WTC11 (cell line): ENCODE data around the gene CEP72.
"Not testable (repeated sequence)": the region's sequence is repeated elsewhere in the genome, so short reads cannot be mapped to it uniquely, and the experiment has no call there.

Experiments
- CREM ChIP-seq: sonication (generic); formaldehyde crosslinking; IDR thresholded peaks from 2 replicates; pipeline ENCODE4 v1.8.1; 2022; ENCODE audit warnings: mild to moderate bottlenecking, missing genetic modification reagents, moderate library complexity
- E2F1 ChIP-seq: sonication (generic); formaldehyde crosslinking; IDR thresholded peaks from 2 replicates; pipeline ENCODE4 v1.8.0; 2022; ENCODE audit warnings: mild to moderate bottlenecking, missing genetic modification reagents
- ELF4 ChIP-seq: sonication (generic); formaldehyde crosslinking; IDR thresholded peaks from 2 replicates; pipeline ENCODE4 v1.8.1; 2022; ENCODE audit warnings: low read depth, mild to moderate bottlenecking, moderate library complexity, missing genetic modification reagents
- HMGXB4 ChIP-seq: sonication (generic); formaldehyde crosslinking; IDR thresholded peaks from 2 replicates; pipeline ENCODE4 v1.8.1; 2023; ENCODE audit warnings: mild to moderate bottlenecking, moderate library complexity, missing genetic modification reagents
- MXD4 ChIP-seq: fragments of 250-450 bp; sonication (Bioruptor Pico); IDR thresholded peaks from 2 replicates; pipeline ENCODE4 v1.8.0; 2021; ENCODE audit warnings: mild to moderate bottlenecking, moderate library complexity, borderline replicate concordance
- NR1H2 ChIP-seq: sonication (generic); formaldehyde crosslinking; IDR thresholded peaks from 2 replicates; pipeline ENCODE4 v1.9.0; 2021; ENCODE audit warnings: mild to moderate bottlenecking, moderate library complexity, missing genetic modification reagents
- NR2C2 ChIP-seq: sonication (generic); formaldehyde crosslinking; IDR thresholded peaks from 2 replicates; pipeline ENCODE4 v1.8.0; 2022; ENCODE audit warnings: mild to moderate bottlenecking, missing genetic modification reagents
- RORB ChIP-seq: fragments of 250-450 bp; sonication (Bioruptor Pico); IDR thresholded peaks from 2 replicates; pipeline ENCODE4 v1.9.0; 2021; ENCODE audit warnings: mild to moderate bottlenecking
- USF1 ChIP-seq: sonication (generic); formaldehyde crosslinking; IDR thresholded peaks from 2 replicates; pipeline ENCODE4 v1.8.0; 2022; ENCODE audit warnings: mild to moderate bottlenecking, missing genetic modification reagents
- ZNF138 ChIP-seq: sonication (generic); formaldehyde crosslinking; conservative IDR thresholded peaks from 2 replicates; pipeline ENCODE4 v1.8.1; 2022; ENCODE audit warnings: mild to moderate bottlenecking, moderate library complexity, missing genetic modification reagents
- ZNF423 ChIP-seq: fragments of 250-450 bp; sonication (Bioruptor Pico); IDR thresholded peaks from 2 replicates; pipeline ENCODE4 v2.1.2; 2022; ENCODE audit warnings: mild to moderate bottlenecking, moderate library complexity
- ZNF671 ChIP-seq: fragments of 250-450 bp; sonication (Bioruptor Pico); IDR thresholded peaks from 2 replicates; pipeline ENCODE4 v1.8.0; 2021; ENCODE audit warnings: mild to moderate bottlenecking
- TF ChIP-seq, protein P1 (sequence below): fragments of 200-600 bp; IDR thresholded peaks from 2 replicates; pipeline ENCODE4 v1.8.0; 2022; ENCODE audit warnings: antibody characterized with exemption
- TF ChIP-seq, protein P2 (sequence below): sonication (generic); formaldehyde crosslinking; IDR thresholded peaks from 2 replicates; pipeline ENCODE4 v1.8.1; 2023; ENCODE audit warnings: mild to moderate bottlenecking, missing genetic modification reagents, moderate library complexity

- TF ChIP-seq, protein P1, sequence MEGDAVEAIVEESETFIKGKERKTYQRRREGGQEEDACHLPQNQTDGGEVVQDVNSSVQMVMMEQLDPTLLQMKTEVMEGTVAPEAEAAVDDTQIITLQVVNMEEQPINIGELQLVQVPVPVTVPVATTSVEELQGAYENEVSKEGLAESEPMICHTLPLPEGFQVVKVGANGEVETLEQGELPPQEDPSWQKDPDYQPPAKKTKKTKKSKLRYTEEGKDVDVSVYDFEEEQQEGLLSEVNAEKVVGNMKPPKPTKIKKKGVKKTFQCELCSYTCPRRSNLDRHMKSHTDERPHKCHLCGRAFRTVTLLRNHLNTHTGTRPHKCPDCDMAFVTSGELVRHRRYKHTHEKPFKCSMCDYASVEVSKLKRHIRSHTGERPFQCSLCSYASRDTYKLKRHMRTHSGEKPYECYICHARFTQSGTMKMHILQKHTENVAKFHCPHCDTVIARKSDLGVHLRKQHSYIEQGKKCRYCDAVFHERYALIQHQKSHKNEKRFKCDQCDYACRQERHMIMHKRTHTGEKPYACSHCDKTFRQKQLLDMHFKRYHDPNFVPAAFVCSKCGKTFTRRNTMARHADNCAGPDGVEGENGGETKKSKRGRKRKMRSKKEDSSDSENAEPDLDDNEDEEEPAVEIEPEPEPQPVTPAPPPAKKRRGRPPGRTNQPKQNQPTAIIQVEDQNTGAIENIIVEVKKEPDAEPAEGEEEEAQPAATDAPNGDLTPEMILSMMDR = not testable (repeated sequence)
- TF ChIP-seq, protein P2, sequence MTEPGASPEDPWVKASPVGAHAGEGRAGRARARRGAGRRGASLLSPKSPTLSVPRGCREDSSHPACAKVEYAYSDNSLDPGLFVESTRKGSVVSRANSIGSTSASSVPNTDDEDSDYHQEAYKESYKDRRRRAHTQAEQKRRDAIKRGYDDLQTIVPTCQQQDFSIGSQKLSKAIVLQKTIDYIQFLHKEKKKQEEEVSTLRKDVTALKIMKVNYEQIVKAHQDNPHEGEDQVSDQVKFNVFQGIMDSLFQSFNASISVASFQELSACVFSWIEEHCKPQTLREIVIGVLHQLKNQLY (CRISPR knock-in tag) = not testable (repeated sequence)
- TF ChIP-seq ELF4 (CRISPR knock-in tag); NR2C2; HMGXB4 (CRISPR knock-in tag); CREM; USF1 (CRISPR knock-in tag); MXD4 (CRISPR knock-in tag); ZNF138; ZNF671 (CRISPR knock-in tag); NR1H2 (CRISPR knock-in tag); RORB (CRISPR knock-in tag); ZNF423 (CRISPR knock-in tag); E2F1 (CRISPR knock-in tag): not testable (repeated sequence)
Observed at GRCh38 chr5:691049-691448, 78.9 kb downstream of the CEP72 start.
